ENCODE results near the gene LIM2.
A peak's percentile ranks its signal among the peaks of the same experiment; 100 is the strongest.

Gene LIM2

GRCh38 chr19:51365211-51365964, 22.4 kb downstream of the LIM2 start:
- TF ChIP-seq CTCF (IDR thresholded peaks at IDR 0.05; ENCODE audit: unreplicated experiment in 3 of 3) = peak in 1 of 3 experiments; percentile 15
- no peaks in the 10 kb centered on the region for H3K27me3 Mint-ChIP-seq (ENCODE audit: low read depth)
- peaks cover 29% of the 10 kb centered on the region for H3K4me1 Mint-ChIP-seq
- peak overlapping the region; percentile 98 to 100 (median 99) for H3K27ac Mint-ChIP-seq
- H3K4me3 Mint-ChIP-seq = peak overlapping the region; percentile 98 to 100 (median 99)
- no peaks in the 10 kb centered on the region for H3K36me3 Mint-ChIP-seq (ENCODE audit: low read depth)
- no peaks in the 10 kb centered on the region for H3K9me3 Mint-ChIP-seq

GRCh38 chr19:51364200-51365106, 23.3 kb downstream of the LIM2 start:
- no peaks in the 10 kb centered on the region for H3K27me3 Mint-ChIP-seq (ENCODE audit: low read depth)
- peaks cover 32% of the 10 kb centered on the region for H3K4me1 Mint-ChIP-seq
- H3K9me3 Mint-ChIP-seq = no peaks in the 10 kb centered on the region
- no peak for TF ChIP-seq CTCF (IDR thresholded peaks at IDR 0.05; ENCODE audit: unreplicated experiment in 3 of 3)
- H3K27ac Mint-ChIP-seq = peak overlapping the region; percentile 31 to 72 (median 70)
- H3K36me3 Mint-ChIP-seq (ENCODE audit: low read depth) = no peaks in the 10 kb centered on the region
- peak overlapping the region; percentile 69 to 77 (median 75) for H3K4me3 Mint-ChIP-seq

GRCh38 chr19:51361239-51361638, 26.5 kb downstream of the LIM2 start:
- TF ChIP-seq CTCF (IDR thresholded peaks at IDR 0.05; ENCODE audit: unreplicated experiment in 3 of 3) = no peak
- H3K9me3 Mint-ChIP-seq = no peaks in the 10 kb centered on the region
- H3K27me3 Mint-ChIP-seq (ENCODE audit: low read depth) = no peaks in the 10 kb centered on the region
- no peak overlapping the region for H3K4me3 Mint-ChIP-seq
- peaks cover under 1% of the 10 kb centered on the region for H3K36me3 Mint-ChIP-seq (ENCODE audit: low read depth)
- peaks cover 37% of the 10 kb centered on the region for H3K4me1 Mint-ChIP-seq
- H3K27ac Mint-ChIP-seq = no peak overlapping the region

- Mint-ChIP-seq H3K27me3 (ENCODE audit: low read depth) (no peaks in the 10 kb centered on the region), H3K27ac (peak overlapping the region in 2 of 3 experiments; percentile 97), H3K4me3 (peak overlapping the region in 2 of 3 experiments; percentile 14 to 33), H3K4me1 (peaks cover 37% of the 10 kb centered on the region), H3K9me3 (no peaks in the 10 kb centered on the region), H3K36me3 (ENCODE audit: low read depth) (peaks cover 3% of the 10 kb centered on the region)
- no peak for TF ChIP-seq CTCF (IDR thresholded peaks at IDR 0.05; ENCODE audit: unreplicated experiment in 3 of 3)
These were observed 28.5 kb downstream of the LIM2 start for GRCh38 chr19:51359294-51359693.

GRCh38 chr19:51357952-51358351, 29.8 kb downstream of the LIM2 start:
- Mint-ChIP-seq H3K36me3 (ENCODE audit: low read depth) (peaks cover 3% of the 10 kb centered on the region), H3K4me3 (no peak overlapping the region), H3K27ac (peak overlapping the region in 2 of 3 experiments; percentile 53 to 58), H3K27me3 (ENCODE audit: low read depth) (no peaks in the 10 kb centered on the region), H3K4me1 (peaks cover 30% of the 10 kb centered on the region), H3K9me3 (no peaks in the 10 kb centered on the region)
- TF ChIP-seq CTCF (IDR thresholded peaks at IDR 0.05; ENCODE audit: unreplicated experiment in 3 of 3) = no peak

Measured in nephron (organoid).